ENCODE results near the gene UBTD1.

DNA sequence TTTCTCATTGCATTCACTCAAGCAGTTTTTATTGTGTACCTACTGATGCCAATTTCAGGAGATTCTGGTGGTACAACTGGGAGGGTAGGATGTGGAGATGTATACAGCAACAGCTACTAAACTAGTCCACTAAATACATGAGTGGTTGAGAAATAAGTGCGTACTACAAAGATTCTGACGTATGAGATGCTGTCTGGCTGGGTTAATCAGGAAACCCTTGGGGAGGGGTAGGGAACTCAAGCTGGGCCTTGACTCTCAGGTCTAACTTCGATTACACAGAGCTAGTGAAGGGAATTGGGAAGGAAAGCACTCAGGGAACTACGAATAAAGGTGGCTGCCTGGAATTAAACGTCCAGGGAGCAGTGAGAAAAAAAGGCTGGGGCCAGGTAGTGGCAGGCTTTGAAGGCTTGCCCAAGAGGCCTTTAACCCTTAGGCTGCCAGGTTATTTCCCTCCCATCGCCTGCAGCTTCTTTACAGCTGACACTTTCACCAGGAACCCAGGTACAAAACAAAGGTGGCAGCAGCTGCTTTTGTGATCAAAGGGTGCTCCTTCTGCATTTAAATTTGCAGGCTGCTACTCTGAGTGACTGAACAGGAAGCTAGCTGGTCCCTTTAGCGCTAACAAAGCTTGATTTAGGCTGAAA is 3.7 kb upstream of the UBTD1 start:
- TF ChIP-seq EP300 (IDR thresholded peaks at IDR 0.05), result no peak
- no peak for TF ChIP-seq POLR2A (IDR thresholded peaks at IDR 0.05)
- no peak for TF ChIP-seq POLR2AphosphoS5 (IDR thresholded peaks at IDR 0.05)
- TF ChIP-seq, protein P1, sequence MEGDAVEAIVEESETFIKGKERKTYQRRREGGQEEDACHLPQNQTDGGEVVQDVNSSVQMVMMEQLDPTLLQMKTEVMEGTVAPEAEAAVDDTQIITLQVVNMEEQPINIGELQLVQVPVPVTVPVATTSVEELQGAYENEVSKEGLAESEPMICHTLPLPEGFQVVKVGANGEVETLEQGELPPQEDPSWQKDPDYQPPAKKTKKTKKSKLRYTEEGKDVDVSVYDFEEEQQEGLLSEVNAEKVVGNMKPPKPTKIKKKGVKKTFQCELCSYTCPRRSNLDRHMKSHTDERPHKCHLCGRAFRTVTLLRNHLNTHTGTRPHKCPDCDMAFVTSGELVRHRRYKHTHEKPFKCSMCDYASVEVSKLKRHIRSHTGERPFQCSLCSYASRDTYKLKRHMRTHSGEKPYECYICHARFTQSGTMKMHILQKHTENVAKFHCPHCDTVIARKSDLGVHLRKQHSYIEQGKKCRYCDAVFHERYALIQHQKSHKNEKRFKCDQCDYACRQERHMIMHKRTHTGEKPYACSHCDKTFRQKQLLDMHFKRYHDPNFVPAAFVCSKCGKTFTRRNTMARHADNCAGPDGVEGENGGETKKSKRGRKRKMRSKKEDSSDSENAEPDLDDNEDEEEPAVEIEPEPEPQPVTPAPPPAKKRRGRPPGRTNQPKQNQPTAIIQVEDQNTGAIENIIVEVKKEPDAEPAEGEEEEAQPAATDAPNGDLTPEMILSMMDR (IDR thresholded peaks at IDR 0.05), result no peak
